Urothelium cell line (cell line): ENCODE results near the gene NUDT9.
"Not testable (repeated sequence)": the region's sequence is repeated elsewhere in the genome, so short reads cannot be mapped to it uniquely, and the experiment has no call there.

Source experiments
- DNase-seq: peaks from one replicate; pipeline ENCODE4 v3.0.0; 2011; ENCODE audit warnings: low spot score, mixed read lengths
- FAIRE-seq: peaks from 2 replicates; lab custom pipeline; 2011; peaks lifted over from hg19 to GRCh38; lab: Jason Lieb, UNC

Gene NUDT9

GRCh38 chr4:87422104-87423052, at the start of gene NUDT9:
TSS of gene NUDT9 (plus strand) at chr4:87422573. CDS start at chr4:87422906, 333 bp downstream.
- FAIRE-seq, result no peak
- peak; percentile 93 for DNase-seq

- peak; percentile 35 for DNase-seq
- no peak for FAIRE-seq
Measured at GRCh38 chr4:87375719-87376291, 46.6 kb upstream of the NUDT9 start.

DNA sequence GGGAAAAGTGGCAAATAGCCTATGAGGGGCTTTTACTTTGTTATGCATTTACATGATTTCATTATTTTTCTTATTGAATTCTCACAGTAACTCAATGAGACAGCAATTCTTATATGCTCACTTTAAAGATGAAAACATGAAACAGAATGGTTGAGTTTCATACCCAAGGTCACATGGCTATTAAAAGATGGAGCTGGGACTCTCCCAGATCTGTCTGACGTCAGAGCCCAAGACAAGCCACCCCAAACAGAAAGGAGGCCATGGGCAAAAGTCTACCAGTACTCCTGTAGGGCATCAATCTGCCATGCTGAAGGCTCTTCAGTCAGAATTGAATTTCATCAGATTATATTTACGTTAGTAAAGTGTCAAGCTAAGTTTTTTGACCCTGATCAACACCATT, 44.6 kb upstream of the NUDT9 start:
- DNase-seq (no peak), FAIRE-seq (no peak)

DNA sequence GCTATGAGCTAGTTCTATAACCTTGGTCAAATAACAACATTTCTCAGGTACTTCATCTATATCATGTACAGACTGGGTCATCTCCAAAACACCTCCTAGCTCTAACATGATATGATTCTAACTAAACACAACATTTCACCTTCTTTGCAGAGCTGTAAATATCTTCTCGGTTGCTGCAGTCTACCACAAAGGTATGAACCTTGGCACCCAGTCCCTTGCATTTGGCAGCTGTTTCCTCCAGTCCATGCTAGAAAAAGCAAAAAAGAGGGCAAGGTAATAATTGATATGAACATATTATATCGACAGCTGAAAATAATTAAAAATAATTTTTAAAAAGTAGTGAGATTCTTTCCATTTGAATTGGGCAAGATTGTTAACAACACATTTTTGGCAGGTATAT, 40.3 kb upstream of the NUDT9 start:
- FAIRE-seq (no peak), DNase-seq (no peak)

DNA sequence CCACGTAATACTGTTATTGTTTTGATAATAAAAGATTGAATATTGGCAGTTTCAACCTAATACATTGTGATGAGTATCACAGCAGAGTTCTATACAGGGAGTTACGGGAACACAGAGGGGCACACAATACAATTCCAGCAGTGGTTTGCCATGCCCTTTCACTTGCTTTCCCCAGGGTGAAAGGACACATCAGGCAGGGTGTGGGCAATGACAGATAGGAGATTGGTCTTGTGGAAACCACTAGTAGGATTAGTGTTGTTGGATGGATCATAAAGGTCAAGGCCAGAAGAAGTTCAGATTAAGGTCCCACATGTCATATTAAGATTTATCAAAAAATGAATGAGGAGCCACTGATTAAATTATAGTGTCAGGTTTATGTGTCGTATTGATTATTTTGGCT, 39.4 kb upstream of the NUDT9 start:
- DNase-seq, result no peak
- no peak for FAIRE-seq

- not testable (repeated sequence) for DNase-seq, FAIRE-seq
Measured at GRCh38 chr4:87384466-87385132, 37.8 kb upstream of the NUDT9 start.

GRCh38 chr4:87387237-87387636, 35.1 kb upstream of the NUDT9 start:
- no peak for FAIRE-seq
- no peak for DNase-seq

DNA sequence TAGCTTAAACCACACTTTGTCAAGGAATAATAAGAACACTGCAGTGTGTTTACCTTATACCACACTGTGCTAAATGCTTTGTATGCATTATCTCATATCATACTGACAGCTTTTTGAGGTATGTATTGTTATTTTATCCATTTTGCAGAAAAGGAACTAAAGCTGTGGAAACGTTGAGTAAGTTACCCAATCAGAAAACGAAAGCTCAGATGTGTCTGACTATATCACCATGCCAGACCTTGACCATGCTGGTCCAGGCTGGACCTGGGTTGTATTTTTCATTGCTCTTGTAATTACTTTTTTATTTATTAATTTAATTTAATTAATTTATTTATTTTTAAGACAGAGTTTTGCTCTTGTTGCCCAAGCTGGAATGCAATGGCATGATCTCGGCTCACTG, 33.5 kb upstream of the NUDT9 start:
- no peak for FAIRE-seq

DNA sequence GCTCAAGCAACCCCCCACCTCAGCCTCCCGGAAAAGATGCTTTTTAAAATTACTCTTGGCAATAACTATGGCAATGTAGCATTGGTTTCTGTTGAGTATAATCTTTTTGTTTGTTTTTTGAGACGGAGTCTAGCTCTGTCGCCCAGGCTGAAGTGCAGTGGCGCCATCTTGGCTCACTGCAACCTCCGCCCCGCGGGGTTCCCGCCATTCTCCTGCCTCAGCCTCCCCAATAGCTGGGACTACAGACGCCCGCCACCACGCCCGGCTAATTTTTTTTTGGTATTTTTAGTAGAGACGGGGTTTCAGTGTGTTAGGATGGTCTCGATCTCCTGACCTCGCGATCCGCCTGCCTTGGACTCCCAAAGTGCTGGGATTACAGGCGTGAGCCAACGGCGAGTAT, 32.3 kb upstream of the NUDT9 start:
- DNase-seq, FAIRE-seq: not testable (repeated sequence)

More for the DNA sequence above, 33.5 kb upstream of the NUDT9 start:
- DNase-seq, result no peak

- DNase-seq (no peak), FAIRE-seq (no peak)
Measured at GRCh38 chr4:87390551-87390890, 31.9 kb upstream of the NUDT9 start.

DNA sequence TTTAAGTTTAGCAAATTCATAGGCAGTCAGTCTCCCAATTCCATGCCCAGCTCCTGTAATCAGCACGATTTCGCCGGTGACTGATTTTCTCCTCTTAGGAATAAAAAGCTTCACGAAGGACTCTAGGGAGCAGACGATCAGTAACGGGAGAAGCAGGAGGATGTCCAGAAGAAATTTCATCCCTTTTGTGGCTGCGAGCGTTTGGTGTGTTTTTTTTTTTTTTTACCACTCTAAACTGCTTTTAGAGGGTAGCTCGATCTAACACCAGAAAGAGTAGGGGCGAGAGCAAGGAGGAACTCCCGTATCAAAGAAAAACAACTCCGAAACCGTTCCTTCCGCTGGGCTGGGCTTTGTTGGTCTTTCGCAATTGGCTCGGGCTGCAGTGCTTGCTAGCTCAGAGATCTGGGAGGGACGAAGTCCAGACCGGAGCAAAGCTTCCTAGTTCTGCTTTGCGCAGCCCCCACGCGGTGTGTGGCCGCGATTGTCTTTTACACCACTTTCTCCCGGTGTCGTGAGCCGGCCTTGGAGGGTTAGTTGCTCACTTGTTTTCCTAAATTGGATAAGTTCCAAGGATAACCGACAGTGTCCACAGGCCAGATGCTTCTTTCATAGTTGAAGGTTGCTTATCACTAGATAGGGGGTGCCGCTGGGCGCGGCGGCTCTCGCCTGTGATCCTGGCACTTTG, 31.3 kb upstream of the NUDT9 start, which contains the start of gene HSD17B11:
Gene HSD17B11 (minus strand): TSS at position 298 of the 685 bp plus-strand sequence. CDS start 118 bp downstream, at position 180.
- peak; percentile 66 for FAIRE-seq
- DNase-seq, result peak; percentile 94

- DNase-seq (no peak), FAIRE-seq (no peak)
Measured at GRCh38 chr4:87391576-87392054, 30.8 kb upstream of the NUDT9 start.

DNA sequence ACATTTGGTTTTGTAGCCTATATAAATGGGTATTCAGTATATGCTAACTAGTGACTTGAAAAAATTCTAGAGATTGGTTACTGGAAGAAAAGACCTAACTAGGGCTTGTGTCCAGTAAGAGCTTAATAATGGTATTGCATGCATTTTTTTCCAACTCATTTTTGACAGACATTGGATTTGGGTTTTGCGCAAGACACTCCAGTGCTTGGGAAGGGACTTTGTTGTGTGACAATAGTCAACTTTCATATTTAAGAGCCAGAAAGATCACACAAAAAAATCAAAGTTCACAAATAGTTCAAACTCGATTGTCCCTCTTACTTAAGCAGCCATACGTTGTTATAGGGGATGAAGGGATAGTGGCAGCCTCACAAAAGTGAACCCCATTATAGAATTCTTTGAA, 30.2 kb upstream of the NUDT9 start:
- DNase-seq (no peak), FAIRE-seq (no peak)

DNA sequence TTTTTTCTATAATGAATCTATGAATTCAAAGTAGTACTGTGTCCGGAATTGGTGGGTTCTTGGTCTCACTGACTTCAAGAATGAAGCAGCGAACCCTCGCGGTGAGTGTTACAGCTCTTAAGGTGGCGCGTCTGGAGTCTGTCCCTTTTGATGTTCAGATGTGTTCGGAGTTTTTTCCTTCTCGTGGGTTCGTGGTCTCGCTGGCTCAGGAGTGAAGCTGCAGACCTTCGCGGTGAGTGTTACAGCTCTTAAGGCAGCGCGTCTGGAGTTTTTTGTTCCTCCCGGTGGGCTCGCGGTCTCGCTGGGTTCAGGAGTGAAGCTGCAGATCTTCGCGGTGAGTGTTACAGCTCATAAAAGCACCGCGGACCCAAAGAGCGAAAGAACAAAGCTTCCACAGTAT, 27.3 kb upstream of the NUDT9 start:
- FAIRE-seq, DNase-seq: not testable (repeated sequence)

- not testable (repeated sequence) for DNase-seq, FAIRE-seq
Measured at GRCh38 chr4:87395851-87396250, 26.5 kb upstream of the NUDT9 start.

GRCh38 chr4:87399148-87399547, 23.2 kb upstream of the NUDT9 start:
- FAIRE-seq, result no peak
- no peak for DNase-seq

- DNase-seq (no peak), FAIRE-seq (no peak)
Measured at GRCh38 chr4:87399954-87400353, 22.4 kb upstream of the NUDT9 start.

GRCh38 chr4:87403732-87404131, 18.6 kb upstream of the NUDT9 start:
- not testable (repeated sequence) for FAIRE-seq, DNase-seq

- FAIRE-seq (no peak), DNase-seq (no peak)
Measured at GRCh38 chr4:87405211-87405820, 17.1 kb upstream of the NUDT9 start.

GRCh38 chr4:87406462-87406861, 15.9 kb upstream of the NUDT9 start:
- DNase-seq, result no peak
- no peak for FAIRE-seq
